NT2/D1 (cell line): Measurements from ENCODE around the gene CCDC13.
A peak's percentile ranks its signal among the peaks of the same experiment; 100 is the strongest.

Experiments used
- DNase-seq: peaks from one replicate; pipeline ENCODE4 v3.0.0-alpha.2; 2011; ENCODE audit warnings: low read depth, low spot score
- H3K27me3 ChIP-seq: 2 replicates; pipeline ENCODE4 v1.6.0; 2011; ENCODE audit warnings: mild to moderate bottlenecking; ENCODE audit not compliant: insufficient read length, insufficient read depth
- H3K36me3 ChIP-seq: 2 replicates; pipeline ENCODE4 v1.6.1; 2011; ENCODE audit warnings: mild to moderate bottlenecking, low read length, mixed read lengths; ENCODE audit not compliant: insufficient read depth, insufficient read length
- H3K4me1 ChIP-seq: 2 replicates; pipeline ENCODE4 v1.5.1; 2011; ENCODE audit not compliant: insufficient read depth, insufficient read length
- H3K4me3 ChIP-seq: 2 replicates; pipeline ENCODE4 v1.5.1; 2011; ENCODE audit warnings: low read depth; ENCODE audit not compliant: insufficient read length
- H3K9ac ChIP-seq: 2 replicates; pipeline ENCODE4 v1.6.0; 2011; ENCODE audit warnings: low read depth; ENCODE audit not compliant: insufficient read length
- H3K9me3 ChIP-seq: 2 replicates; pipeline ENCODE4 v1.5.1; 2011; ENCODE audit warnings: mild to moderate bottlenecking, low read length; ENCODE audit not compliant: insufficient read depth
- SUZ12 ChIP-seq: IDR thresholded peaks from 2 replicates; pipeline ENCODE4 v1.6.1; 2011; ENCODE audit not compliant: insufficient read length, insufficient read depth; ENCODE audit errors: extremely low read depth
- YY1 ChIP-seq: IDR thresholded peaks from 2 replicates; pipeline ENCODE4 v1.6.1; 2011; ENCODE audit not compliant: insufficient read length, insufficient read depth
- ZNF274 ChIP-seq: IDR thresholded peaks from 2 replicates; pipeline ENCODE4 v1.6.1; 2011; ENCODE audit warnings: mild to moderate bottlenecking, low read depth, low read length

The CCDC13 gene

DNA sequence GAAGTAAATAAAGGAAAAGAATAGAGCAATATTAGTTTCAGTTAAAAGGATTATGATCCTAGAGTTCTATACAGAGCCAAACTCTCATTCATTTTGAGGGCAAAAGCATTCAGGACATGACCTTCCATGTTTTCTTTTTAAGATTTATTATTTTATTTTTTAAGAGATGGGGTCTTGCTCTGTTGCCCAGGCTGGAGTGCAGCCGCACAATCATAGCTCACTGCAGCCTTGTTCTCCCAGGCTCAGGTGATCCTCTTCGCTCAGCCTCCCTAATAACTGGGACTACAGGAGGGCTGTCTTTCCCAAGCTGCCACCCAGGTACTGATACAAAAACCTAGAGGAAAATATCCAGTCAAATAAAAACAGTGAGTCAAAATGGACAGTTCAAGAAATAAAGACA lies 13.6 kb upstream of the CCDC13 start:
- DNase-seq: no peak
- H3K9ac ChIP-seq: no peak overlapping the region
- peaks cover 46% of the 10 kb centered on the region for H3K36me3 ChIP-seq
- H3K27me3 ChIP-seq: no peaks in the 10 kb centered on the region
- TF ChIP-seq SUZ12 (no peak), YY1 (no peak), ZNF274 (no peak)
- H3K4me1 ChIP-seq: no peaks in the 10 kb centered on the region
- no peak overlapping the region for H3K4me3 ChIP-seq
- no peaks in the 10 kb centered on the region for H3K9me3 ChIP-seq

DNA sequence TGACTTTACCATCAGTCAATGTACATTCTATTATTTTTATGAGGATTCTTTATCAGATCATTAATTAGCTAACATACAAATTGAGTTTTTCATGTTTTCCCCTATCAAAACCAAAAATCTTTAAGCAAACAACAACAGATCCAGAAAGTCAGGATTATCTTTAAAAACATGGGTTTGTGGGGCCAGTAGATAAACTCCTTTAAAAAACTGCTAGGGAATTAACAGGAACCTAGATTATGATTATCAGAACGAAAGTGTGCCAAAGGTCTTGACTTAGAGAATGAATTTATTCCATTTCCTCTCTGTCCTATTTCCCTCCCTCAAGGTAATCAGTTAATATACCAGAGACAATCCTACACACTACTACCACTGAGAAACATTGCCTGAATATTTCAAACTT lies 13.2 kb upstream of the CCDC13 start:
- H3K9ac ChIP-seq: no peak overlapping the region
- TF ChIP-seq YY1: no peak
- TF ChIP-seq ZNF274: no peak
- TF ChIP-seq SUZ12: no peak
- H3K27me3 ChIP-seq: no peaks in the 10 kb centered on the region
- H3K4me1 ChIP-seq: no peaks in the 10 kb centered on the region
- DNase-seq: no peak
- no peak overlapping the region for H3K4me3 ChIP-seq
- peaks cover 46% of the 10 kb centered on the region for H3K36me3 ChIP-seq
- H3K9me3 ChIP-seq: no peaks in the 10 kb centered on the region

DNA sequence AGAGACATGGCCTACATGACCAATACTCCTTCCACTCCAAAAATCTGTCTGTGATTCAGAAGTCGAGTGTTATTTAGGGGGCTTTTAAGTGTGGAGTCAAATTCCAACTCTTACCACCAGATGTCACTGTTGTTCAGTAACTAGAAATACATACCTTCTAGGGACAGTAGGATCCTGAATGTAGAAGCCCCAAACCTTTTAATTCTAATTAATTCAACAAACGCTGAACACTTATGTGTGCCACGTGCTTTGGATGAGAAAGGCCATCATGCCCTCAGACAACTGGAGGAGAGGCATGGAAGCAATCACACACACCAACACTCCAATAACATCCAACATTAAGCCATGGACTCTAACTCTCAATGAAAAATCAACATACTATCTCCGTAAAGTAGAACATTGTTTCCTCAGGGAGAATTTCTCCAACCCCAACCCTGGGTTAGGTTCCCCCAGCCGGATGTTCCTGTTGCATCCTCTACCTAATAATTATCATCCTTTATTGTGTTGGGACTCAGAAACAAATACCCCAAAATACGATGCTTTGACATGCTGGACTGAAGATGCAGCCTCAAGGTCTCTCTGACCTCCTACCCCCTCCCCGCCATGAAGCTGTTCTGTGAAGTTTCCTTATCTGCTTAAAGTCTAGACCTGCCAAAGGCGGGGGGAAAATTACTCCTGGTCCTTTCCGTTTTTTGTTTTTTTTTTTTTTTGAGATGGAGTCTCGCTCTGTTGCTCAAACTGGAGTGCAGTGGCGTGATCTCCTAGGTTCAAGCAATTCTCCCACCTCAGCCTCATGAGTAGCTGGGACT lies 8.0 kb upstream of the CCDC13 start:
- Histone ChIP-seq H3K4me3 (no peak overlapping the region), H3K4me1 (no peaks in the 10 kb centered on the region), H3K9me3 (no peaks in the 10 kb centered on the region), H3K27me3 (no peaks in the 10 kb centered on the region), H3K36me3 (peaks cover 16% of the 10 kb centered on the region), H3K9ac (no peak overlapping the region)
- peak; percentile 68 for DNase-seq
- TF ChIP-seq SUZ12 (no peak), YY1 (no peak), ZNF274 (no peak)

DNA sequence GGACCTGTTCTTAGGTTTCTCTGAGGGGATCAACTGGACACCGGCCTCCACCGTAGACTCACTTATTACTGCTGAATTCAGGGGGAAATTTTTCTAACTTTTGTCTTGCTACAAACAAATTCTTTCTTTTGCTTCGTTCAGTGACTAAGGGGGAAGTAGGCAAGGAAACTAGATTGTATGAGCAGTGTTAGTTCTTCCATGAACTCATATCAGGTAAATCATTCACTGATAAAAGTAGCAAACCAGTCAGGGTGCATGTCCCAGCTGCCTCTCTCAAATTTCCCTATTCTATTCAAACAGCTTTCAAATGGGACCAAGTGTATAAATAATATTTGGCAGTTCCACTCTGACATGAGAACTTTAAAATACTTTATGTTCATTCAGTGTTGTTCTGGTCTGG lies 7.3 kb upstream of the CCDC13 start:
- peaks cover 9% of the 10 kb centered on the region for H3K36me3 ChIP-seq
- TF ChIP-seq ZNF274 (no peak), SUZ12 (no peak), YY1 (no peak)
- H3K4me1 ChIP-seq: no peaks in the 10 kb centered on the region
- no peak overlapping the region for H3K4me3 ChIP-seq
- H3K27me3 ChIP-seq: no peaks in the 10 kb centered on the region
- no peak overlapping the region for H3K9ac ChIP-seq
- DNase-seq: no peak
- H3K9me3 ChIP-seq: no peaks in the 10 kb centered on the region

DNA sequence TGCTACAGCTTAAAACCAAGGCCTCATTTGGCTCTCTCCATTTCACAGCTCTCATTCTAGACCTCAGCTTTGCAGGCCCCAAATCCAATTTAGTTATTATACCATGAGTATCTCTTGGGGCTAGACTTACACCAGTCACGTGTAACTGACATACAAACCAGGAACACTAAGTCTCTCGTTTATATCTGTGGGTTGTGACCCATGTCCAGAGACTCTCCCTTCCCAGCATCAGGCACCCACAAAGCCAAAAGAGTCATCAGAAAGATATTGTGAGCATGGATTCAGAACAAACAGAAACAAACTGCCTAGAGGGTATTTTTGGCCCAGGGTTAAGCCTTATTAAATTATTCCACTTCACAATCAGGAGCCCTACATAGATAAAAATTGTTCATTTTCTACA lies 5.6 kb upstream of the CCDC13 start:
- DNase-seq: no peak
- TF ChIP-seq ZNF274 (no peak), YY1 (no peak)
- Histone ChIP-seq H3K4me3 (no peak overlapping the region), H3K27me3 (no peaks in the 10 kb centered on the region), H3K4me1 (no peaks in the 10 kb centered on the region), H3K36me3 (peaks cover 4% of the 10 kb centered on the region), H3K9ac (no peak overlapping the region), H3K9me3 (no peaks in the 10 kb centered on the region)

DNA sequence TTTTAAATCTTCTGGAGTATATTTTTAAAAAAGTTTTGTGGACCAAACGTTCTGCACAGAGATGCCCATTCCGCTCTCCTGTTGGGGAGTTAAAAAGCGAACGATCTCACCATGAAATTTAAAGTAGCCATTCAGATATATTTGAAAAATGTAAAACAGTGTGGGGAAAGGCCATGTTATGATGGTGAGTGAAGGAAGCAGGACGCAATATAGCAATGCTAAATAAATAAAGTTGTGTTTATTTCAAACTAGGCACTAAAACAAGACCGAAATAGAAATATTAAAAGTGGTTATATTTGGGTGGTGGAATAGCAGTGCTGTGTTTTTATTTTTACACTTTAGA lies 327 bp upstream of the CCDC13 start:
- no peak for TF ChIP-seq ZNF274
- TF ChIP-seq SUZ12: no peak
- peak overlapping the region; percentile 49 for H3K4me3 ChIP-seq
- peak overlapping the region; percentile 29 for H3K9ac ChIP-seq
- H3K36me3 ChIP-seq: no peaks in the 10 kb centered on the region
- H3K4me1 ChIP-seq: peaks cover 3% of the 10 kb centered on the region
- H3K27me3 ChIP-seq: peaks cover 19% of the 10 kb centered on the region
- peaks cover 15% of the 10 kb centered on the region; the same call in 1 of the 2 replicates for H3K9me3 ChIP-seq
- DNase-seq: no peak

DNA sequence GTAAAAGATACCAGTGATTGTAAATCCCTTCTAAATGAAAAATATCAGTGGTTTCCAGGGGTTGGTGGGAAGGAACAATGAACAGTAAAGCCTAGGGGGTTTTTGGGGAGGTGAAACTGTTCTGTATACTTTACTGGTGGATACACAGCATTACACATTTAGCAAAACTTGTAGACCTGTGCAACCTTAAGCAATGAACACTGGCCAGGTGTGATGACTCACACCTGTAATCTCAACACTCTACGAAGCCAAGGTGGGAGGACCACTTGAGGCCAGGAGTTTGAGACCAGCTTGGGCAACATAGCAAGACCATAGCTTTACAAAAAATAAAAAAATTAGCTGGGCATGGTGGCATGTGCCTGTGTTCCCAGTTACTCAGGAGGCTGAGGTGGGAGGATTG lies 1.8 kb downstream of the CCDC13 start:
- H3K9me3 ChIP-seq: peaks cover 15% of the 10 kb centered on the region; the same call in 1 of the 2 replicates
- no peak overlapping the region for H3K9ac ChIP-seq
- peaks cover 23% of the 10 kb centered on the region for H3K27me3 ChIP-seq
- H3K4me3 ChIP-seq: no peak overlapping the region
- DNase-seq: no peak
- peaks cover 3% of the 10 kb centered on the region for H3K4me1 ChIP-seq
- no peaks in the 10 kb centered on the region for H3K36me3 ChIP-seq
- TF ChIP-seq YY1 (no peak), SUZ12 (no peak), ZNF274 (no peak)

DNA sequence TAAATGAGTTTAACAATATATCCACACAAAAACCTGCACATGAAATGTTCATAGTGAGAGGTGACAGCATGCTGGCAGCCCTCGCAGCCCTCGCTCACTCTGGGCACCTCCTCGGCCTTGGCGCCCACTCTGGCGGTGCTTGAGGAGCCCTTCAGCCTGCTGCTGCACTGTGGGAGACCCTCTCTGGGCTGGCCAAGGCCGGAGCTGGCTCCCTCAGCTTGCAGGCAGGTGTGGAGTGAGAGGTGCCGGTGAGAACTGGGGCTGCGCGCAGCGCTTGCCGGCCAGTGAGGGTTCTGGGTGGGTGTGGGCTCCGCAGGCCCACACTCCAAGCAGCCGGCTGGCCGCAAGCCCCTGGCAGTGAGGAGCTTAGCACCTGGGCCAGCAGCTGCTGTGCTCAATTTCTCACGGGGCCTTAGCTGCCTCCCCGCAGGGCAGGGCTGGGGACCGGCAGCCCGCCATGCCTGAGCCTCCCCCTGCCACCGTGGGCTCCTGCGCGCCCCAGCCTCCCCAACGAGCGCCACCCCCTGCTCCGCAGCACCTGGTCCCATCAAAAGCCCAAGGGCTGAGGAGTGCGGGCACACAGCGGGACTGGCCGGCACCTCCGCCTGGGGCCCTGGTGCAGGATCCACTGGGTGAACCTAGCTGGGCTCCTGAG lies 3.4 kb downstream of the CCDC13 start:
- H3K9ac ChIP-seq: no peak overlapping the region
- TF ChIP-seq SUZ12 (no peak), ZNF274 (no peak), YY1 (no peak)

More for the DNA sequence above, 3.4 kb downstream of the CCDC13 start:
- Histone ChIP-seq H3K4me3 (no peak overlapping the region), H3K36me3 (no peaks in the 10 kb centered on the region), H3K9me3 (peaks cover 15% of the 10 kb centered on the region; the same call in 1 of the 2 replicates), H3K4me1 (peaks cover 11% of the 10 kb centered on the region), H3K27me3 (peaks cover 23% of the 10 kb centered on the region)
- DNase-seq: no peak
